Embryonic facial prominence (tissue), 1 donor: ENCODE data around the gene LRRC63.

Experiments used
- DNase-seq: peaks from one replicate; pipeline ENCODE4 v3.0.0-alpha.2; 2016; ENCODE audit errors: extremely low spot score

LRRC63 gene

GRCh38 chr13:46311217-46311616, 99.5 kb downstream of the LRRC63 start:
- DNase-seq, result no peak

DNA sequence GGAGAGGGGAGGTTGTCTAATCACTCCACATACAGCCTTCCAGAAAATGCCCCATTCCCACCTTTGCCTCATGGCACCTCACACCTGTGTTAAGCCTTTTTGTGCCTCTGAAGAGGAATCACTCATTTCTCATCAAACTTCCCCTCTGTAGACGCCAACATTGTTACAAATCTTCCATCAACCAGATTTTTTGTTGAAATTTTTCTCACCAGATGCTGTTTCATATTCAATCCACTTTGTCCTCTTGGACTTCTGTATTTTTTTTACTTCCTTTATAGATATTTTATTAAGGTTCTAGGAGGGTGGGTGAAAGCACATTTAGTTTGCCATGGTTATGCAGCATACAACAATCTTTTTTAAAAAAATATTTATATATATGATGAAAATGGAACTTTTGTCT, 101.3 kb downstream of the LRRC63 start:
- DNase-seq, result no peak

DNA sequence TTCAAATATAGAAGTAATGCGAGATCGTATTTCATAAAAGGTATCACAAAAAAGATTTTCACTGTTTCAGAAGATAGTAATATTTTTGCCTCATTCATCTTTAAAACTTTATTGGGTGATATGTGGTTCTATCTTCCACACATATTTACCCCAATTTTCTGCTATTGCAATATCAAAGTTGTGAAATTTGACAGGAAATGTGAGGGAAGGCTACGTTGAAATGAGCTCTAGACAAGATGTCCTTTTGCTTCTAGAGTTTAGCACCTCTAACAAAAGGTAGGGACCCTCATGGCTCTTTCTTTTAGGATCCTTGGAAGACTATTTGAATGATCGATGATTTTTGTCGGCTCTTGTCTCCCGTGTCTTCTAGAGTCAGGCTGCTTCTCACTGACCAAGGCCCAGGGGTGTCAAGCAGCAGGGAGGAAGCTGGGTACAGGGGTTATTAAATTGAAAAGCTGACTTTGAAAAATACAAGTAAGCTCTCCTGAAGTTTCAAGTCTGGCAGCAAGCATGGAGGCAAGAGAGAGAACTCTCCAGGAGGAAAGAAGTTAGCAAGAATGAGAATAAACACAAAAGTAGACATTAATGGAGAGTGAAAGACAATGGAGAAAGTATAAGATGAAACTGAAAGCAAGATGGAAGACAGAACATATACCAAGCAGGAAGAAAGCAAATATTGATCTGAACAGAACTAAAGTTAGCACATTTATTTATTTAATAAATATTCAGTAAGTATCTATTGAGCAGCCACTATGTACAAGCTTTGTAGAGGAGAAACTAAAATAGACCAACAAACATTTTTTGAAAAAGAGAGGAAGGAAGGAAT, 101.9 kb downstream of the LRRC63 start:
- DNase-seq, result no peak

- no peak for DNase-seq
These were observed 102.9 kb downstream of the LRRC63 start for GRCh38 chr13:46314587-46314986.

GRCh38 chr13:46315036-46315435, 103.3 kb downstream of the LRRC63 start:
- no peak for DNase-seq

GRCh38 chr13:46315491-46316075, 103.9 kb downstream of the LRRC63 start:
- DNase-seq, result no peak

DNA sequence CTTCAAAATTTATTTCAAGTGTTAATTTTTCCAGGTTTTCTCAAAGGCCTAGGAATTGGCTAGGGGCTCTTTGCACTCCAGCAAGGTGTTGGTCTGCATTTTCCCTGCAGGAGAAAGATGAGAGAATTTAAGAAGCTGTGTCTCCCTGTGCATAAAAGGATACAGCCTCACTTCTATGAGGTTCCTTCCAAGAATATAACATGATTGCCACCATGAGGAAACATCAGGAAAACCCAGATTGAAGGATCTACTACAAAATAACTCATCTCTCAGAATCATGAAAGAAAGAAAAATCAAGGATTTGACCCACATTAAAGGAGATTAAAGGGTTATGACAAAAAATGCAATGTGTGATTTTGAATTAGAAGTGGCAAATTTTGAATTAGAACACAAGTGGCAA, 105.4 kb downstream of the LRRC63 start:
- no peak for DNase-seq

DNA sequence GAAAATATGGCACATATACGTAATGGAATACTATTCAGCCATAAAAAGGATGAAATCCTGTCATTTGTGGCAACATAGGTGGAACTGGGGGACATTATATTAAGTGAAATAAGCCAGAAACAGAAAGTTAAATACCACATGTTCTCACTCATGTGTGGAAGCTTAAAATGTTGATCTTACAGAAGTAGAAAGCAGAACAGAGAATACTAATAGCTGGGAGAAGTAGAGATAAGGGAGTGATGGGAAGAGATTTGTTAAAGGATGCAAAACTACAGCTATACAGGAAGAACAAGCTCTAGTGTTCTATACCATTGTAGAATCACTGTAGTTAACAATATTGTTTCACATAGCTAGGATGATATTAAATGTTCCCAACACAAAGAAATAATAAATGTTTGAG, 107.3 kb downstream of the LRRC63 start:
- DNase-seq, result no peak

GRCh38 chr13:46320406-46320805, 108.7 kb downstream of the LRRC63 start:
- no peak for DNase-seq

- DNase-seq, result no peak
These were observed 109.1 kb downstream of the LRRC63 start for GRCh38 chr13:46320821-46321220.

DNA sequence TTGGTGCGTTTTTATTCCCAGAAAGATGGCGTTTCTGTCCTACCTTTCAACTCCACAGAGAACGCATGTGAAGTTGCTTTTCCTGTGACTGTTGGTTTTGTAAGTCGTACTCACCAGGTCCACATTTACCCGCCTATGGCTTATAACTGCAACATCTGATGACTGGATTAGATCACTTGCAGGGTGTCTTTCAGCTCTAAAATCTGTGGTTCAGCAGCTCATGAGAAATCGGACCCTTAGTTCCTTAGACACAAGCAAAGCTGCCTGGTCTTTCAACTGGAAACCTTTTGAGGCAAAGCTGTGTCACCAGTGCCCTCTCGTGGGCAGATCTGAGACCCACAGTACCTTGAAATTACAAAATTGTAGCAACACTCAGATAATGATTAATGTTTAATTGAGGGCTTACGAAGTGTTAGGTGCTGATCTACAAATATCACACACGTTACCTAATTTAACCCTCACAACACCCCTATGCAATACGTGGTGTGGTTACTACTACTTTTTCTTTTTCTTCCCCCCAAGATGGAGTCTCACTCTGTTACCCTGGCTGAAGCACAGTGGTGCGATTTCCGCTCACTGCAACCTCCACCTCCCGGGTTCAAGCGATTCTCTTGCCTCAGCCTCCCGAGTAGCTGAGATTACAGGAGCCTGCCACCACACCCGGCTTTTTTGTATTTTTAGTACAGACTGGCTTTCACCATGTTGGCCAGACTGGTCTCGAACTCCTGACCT, 109.9 kb downstream of the LRRC63 start:
- no peak for DNase-seq

DNA sequence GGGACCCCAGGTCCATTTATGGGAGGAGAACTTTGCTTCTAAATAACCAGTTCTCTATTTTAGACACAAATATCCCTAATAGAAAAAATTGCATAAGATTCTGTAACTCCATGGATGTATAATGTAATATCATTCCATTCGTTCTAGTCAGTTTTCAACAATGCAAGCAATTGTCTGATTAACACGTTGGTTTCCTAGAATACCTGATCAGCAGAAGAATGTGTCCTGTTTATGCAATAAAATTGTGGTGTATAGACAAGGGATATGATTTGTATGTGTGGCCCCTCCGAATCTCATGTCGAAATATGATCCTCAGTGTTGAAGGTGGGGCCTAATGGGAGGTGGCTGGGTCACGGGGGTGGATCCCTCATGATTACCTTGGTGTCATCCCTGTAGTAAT, 113.2 kb downstream of the LRRC63 start:
- no peak for DNase-seq
